HepG2 (cell line): ENCODE measurements around the gene VSX1. TPM values are rescaled to one million over a fixed set of nuclear protein-coding genes. Genes with fewer than 3 reads are reported as not detected.

Experiments used
- ARID4A ChIP-seq: sonication (generic); formaldehyde crosslinking; IDR thresholded peaks from 2 replicates; pipeline ENCODE4 v1.5.0; 2020; ENCODE audit warnings: mild to moderate bottlenecking, missing genetic modification reagents, borderline replicate concordance
- CHCHD3 ChIP-seq: sonication (generic); formaldehyde crosslinking; IDR thresholded peaks from 2 replicates; pipeline ENCODE4 v1.8.0; 2022; ENCODE audit warnings: mild to moderate bottlenecking, missing genetic modification reagents, moderate library complexity
- EHMT2 ChIP-seq: fragments of 200-600 bp; sonication (generic); IDR thresholded peaks from 2 replicates; pipeline ENCODE4 v1.7.0; 2017; ENCODE audit warnings: antibody characterized with exemption, low read depth, low read length, borderline replicate concordance
- FOXC1 ChIP-seq: sonication (generic); formaldehyde crosslinking; IDR thresholded peaks from 2 replicates; pipeline ENCODE4 v1.8.0; 2022; ENCODE audit warnings: mild to moderate bottlenecking, missing genetic modification reagents, borderline replicate concordance
- HIC2 ChIP-seq: sonication (generic); formaldehyde crosslinking; IDR thresholded peaks from 2 replicates; pipeline ENCODE4 v1.9.0; 2022; ENCODE audit warnings: low read depth, missing genetic modification reagents
- HOXA3 ChIP-seq: sonication (generic); formaldehyde crosslinking; IDR thresholded peaks from 2 replicates; pipeline ENCODE4 v1.5.0; 2020; ENCODE audit warnings: missing genetic modification reagents
- MIER2 ChIP-seq: IDR thresholded peaks from 2 replicates; pipeline ENCODE4 v1.6.1; 2016; ENCODE audit warnings: missing biosample characterization, missing genetic modification reagents
- NPAS2 ChIP-seq: sonication (generic); formaldehyde crosslinking; IDR thresholded peaks from 2 replicates; pipeline ENCODE4 v1.8.0; 2022; ENCODE audit warnings: mild to moderate bottlenecking, missing genetic modification reagents, borderline replicate concordance
- NR0B2 ChIP-seq: sonication (generic); formaldehyde crosslinking; IDR thresholded peaks from 2 replicates; pipeline ENCODE4 v1.4.0; 2020; ENCODE audit warnings: mild to moderate bottlenecking, missing genetic modification reagents
- PHF8 ChIP-seq: sonication (generic); formaldehyde crosslinking; IDR thresholded peaks from 2 replicates; pipeline ENCODE4 v1.5.0; 2020; ENCODE audit warnings: missing genetic modification reagents
- PRMT3 ChIP-seq: sonication (generic); formaldehyde crosslinking; IDR thresholded peaks from 2 replicates; pipeline ENCODE4 v1.8.1; 2022; ENCODE audit warnings: low read depth, mild to moderate bottlenecking, moderate library complexity, missing genetic modification reagents, borderline replicate concordance
- SSRP1 ChIP-seq: IDR thresholded peaks from 2 replicates; pipeline ENCODE4 v1.6.1; 2016; ENCODE audit warnings: control low read depth
- XRCC5 ChIP-seq: fragments of 200-400 bp; formaldehyde crosslinking; optimal IDR thresholded peaks from 2 replicates; pipeline ENCODE3; 2017; ENCODE audit warnings: mild to moderate bottlenecking, low read length
- ZBTB39 ChIP-seq: sonication (generic); formaldehyde crosslinking; IDR thresholded peaks from 2 replicates; pipeline ENCODE4 v1.5.0; 2020; ENCODE audit warnings: missing genetic modification reagents
- ZNF331 ChIP-seq: sonication (generic); formaldehyde crosslinking; IDR thresholded peaks from 2 replicates; pipeline ENCODE4 v1.4.0; 2020; ENCODE audit warnings: missing genetic modification reagents
- ZNF503 ChIP-seq: sonication (generic); formaldehyde crosslinking; IDR thresholded peaks from 2 replicates; pipeline ENCODE4 v1.4.0; 2020; ENCODE audit warnings: missing genetic modification reagents
- ZNF543 ChIP-seq: sonication (generic); formaldehyde crosslinking; IDR thresholded peaks from 2 replicates; pipeline ENCODE4 v1.4.0; 2020; ENCODE audit warnings: mild to moderate bottlenecking, missing genetic modification reagents
- ZNF781 ChIP-seq: sonication (generic); formaldehyde crosslinking; IDR thresholded peaks from 2 replicates; pipeline ENCODE4 v1.5.1; 2020; ENCODE audit warnings: borderline replicate concordance, mild to moderate bottlenecking, missing genetic modification reagents; ENCODE audit errors: not compliant biosample characterization
- ZNF790 ChIP-seq: sonication (generic); formaldehyde crosslinking; IDR thresholded peaks from 2 replicates; pipeline ENCODE4 v1.8.0; 2022; ENCODE audit warnings: missing genetic modification reagents, mild to moderate bottlenecking, borderline replicate concordance
- ZNF83 ChIP-seq: sonication (generic); formaldehyde crosslinking; IDR thresholded peaks from 2 replicates; pipeline ENCODE4 v1.4.0; 2020; ENCODE audit warnings: missing genetic modification reagents, mild to moderate bottlenecking, borderline replicate concordance
- polyA plus RNA-seq, 8 experiments: library from polyadenylated mRNA; depleted of rRNA in 3 of 8; stranded (reverse) in 7 of 8; unstranded in 1 of 8; fragments of >200 nt; fragmentation: Illumina TruSeq in 4 of 8; extraction: Trizol in 4 of 8; gene quantifications; 2 replicates each; pipeline versions ENCODE4 v1.2.1 to v1.2.3, GENCODE V29; 2011 to 2016; ENCODE audit warnings: low read depth in 4 of 8, missing spikeins in 1 of 8, mixed read lengths in 1 of 8; ENCODE audit not compliant: insufficient read depth in 1 of 8
- total RNA-seq, 5 experiments: library from RNA; depleted of rRNA; stranded (reverse); fragments of >200 nt; fragmentation: Illumina TruSeq; extraction: Trizol; gene quantifications; 2 replicates each; pipeline ENCODE4 v1.2.3, GENCODE V29; 2016; ENCODE audit warnings: low read depth in 1 of 5

The VSX1 gene
- total and polyA plus RNA-seq, 2 of the 13 experiments (the other 11 are each of a cell fraction or from before 2014, with no cell fraction given) = 0.04 TPM; not detected in 1

GRCh38 chr20:25046181-25046641, 35.7 kb downstream of the VSX1 start (continued):
- no peak for TF ChIP-seq ZNF790
- no peak for TF ChIP-seq PRMT3 (CRISPR knock-in tag)
- peak; percentile 73 for TF ChIP-seq MIER2 (CRISPR knock-in tag)
- peak; percentile 39; the same call in 1 of the 2 replicates for TF ChIP-seq ARID4A (CRISPR knock-in tag)
- no peak for TF ChIP-seq HIC2 (CRISPR knock-in tag)
- no peak for TF ChIP-seq ZBTB39
- TF ChIP-seq EHMT2 = no peak
- no peak for TF ChIP-seq HOXA3 (CRISPR knock-in tag)
- no peak for TF ChIP-seq NPAS2 (CRISPR knock-in tag)
- TF ChIP-seq ZNF543 (CRISPR knock-in tag) = no peak
- peak; percentile 72; the same call in 1 of the 2 replicates for TF ChIP-seq ZNF331
- no peak for TF ChIP-seq ZNF83 (CRISPR knock-in tag)
- no peak for TF ChIP-seq NR0B2
- no peak for TF ChIP-seq PHF8
- no peak for TF ChIP-seq FOXC1
- TF ChIP-seq ZNF781 (CRISPR knock-in tag) = no peak
- TF ChIP-seq SSRP1 (CRISPR knock-in tag) = no peak
- TF ChIP-seq ZNF503 = no peak
- TF ChIP-seq CHCHD3 = no peak
- TF ChIP-seq XRCC5 = peak; percentile 37
